ENCODE results near the gene CYP39A1. TPM values are rescaled to one million over a fixed set of nuclear protein-coding genes. Genes with fewer than 3 reads are reported as not detected.

CYP39A1 gene
- total RNA-seq, 1 experiment from 2014 or later: not detected

GRCh38 chr6:46655803-46656202, 3.2 kb upstream of the CYP39A1 start:
- intact Hi-C loops (cut with micrococcal nuclease; ENCODE audit: unreplicated experiment): no loop called here
- Histone ChIP-seq H3K4me1 (peaks cover 7% of the 10 kb centered on the region; the same call in 1 of the 2 replicates), H3K4me3 (ENCODE audit: low read depth, low read length) (no peak overlapping the region), H3K27me3 (replicated peaks; ENCODE audit: control insufficient read depth, insufficient read depth, low read length) (no peaks in the 10 kb centered on the region), H3K9me3 (no peaks in the 10 kb centered on the region), H3K36me3 (ENCODE audit: control insufficient read depth, insufficient read depth, low read length) (no peaks in the 10 kb centered on the region)
- Mint-ChIP-seq H3K9me3 (ENCODE audit: unreplicated experiment) (no peaks in the 10 kb centered on the region), H3K27me3 (ENCODE audit: insufficient read depth, unreplicated experiment) (peaks cover 20% of the 10 kb centered on the region), H3K4me1 (ENCODE audit: low read depth, unreplicated experiment) (peaks cover 5% of the 10 kb centered on the region), H3K27ac (ENCODE audit: unreplicated experiment) (no peak overlapping the region), H3K4me3 (ENCODE audit: unreplicated experiment) (no peak overlapping the region), H3K36me3 (ENCODE audit: insufficient read depth, unreplicated experiment) (no peaks in the 10 kb centered on the region)
- peak in 1 of 2 experiments; percentile 30 for DNase-seq
- BruUV-seq (replicated peaks): no TSS peak
- ChIA-PET CTCF (no interaction called here), POLR2A (no interaction called here)
- peak in 1 of 2 experiments; percentile 14 for TF ChIP-seq CTCF (IDR thresholded peaks at IDR 0.05; ENCODE audit: insufficient read depth in 1 of 2, low read depth in 1 of 2, low read length in 1 of 2, severe bottlenecking in 1 of 2, unreplicated experiment in 1 of 2)

GRCh38 chr6:46653439-46654195, 999 bp upstream of the CYP39A1 start:
- POLR2A ChIA-PET: no interaction called here
- H3K36me3 Mint-ChIP-seq (ENCODE audit: insufficient read depth, unreplicated experiment): no peaks in the 10 kb centered on the region
- CTCF ChIA-PET: no interaction called here
- no peaks in the 10 kb centered on the region for H3K27me3 ChIP-seq (replicated peaks; ENCODE audit: control insufficient read depth, insufficient read depth, low read length)
- H3K4me1 Mint-ChIP-seq (ENCODE audit: low read depth, unreplicated experiment): peaks cover 5% of the 10 kb centered on the region
- H3K27ac Mint-ChIP-seq (ENCODE audit: unreplicated experiment): no peak overlapping the region
- no peaks in the 10 kb centered on the region for H3K9me3 Mint-ChIP-seq (ENCODE audit: unreplicated experiment)
- TF ChIP-seq CTCF (IDR thresholded peaks at IDR 0.05; ENCODE audit: insufficient read depth in 1 of 2, low read depth in 1 of 2, low read length in 1 of 2, severe bottlenecking in 1 of 2, unreplicated experiment in 1 of 2): no peak
- no TSS peak for BruUV-seq (replicated peaks)
- peak overlapping the region; percentile 78 for H3K4me3 ChIP-seq (ENCODE audit: low read depth, low read length)
- H3K4me3 Mint-ChIP-seq (ENCODE audit: unreplicated experiment): peak overlapping the region; percentile 88
- H3K4me1 ChIP-seq: peaks cover 7% of the 10 kb centered on the region; the same call in 1 of the 2 replicates
- H3K9me3 ChIP-seq: no peaks in the 10 kb centered on the region
- no peaks in the 10 kb centered on the region for H3K36me3 ChIP-seq (ENCODE audit: control insufficient read depth, insufficient read depth, low read length)
- DNase-seq: no peak
- H3K27me3 Mint-ChIP-seq (ENCODE audit: insufficient read depth, unreplicated experiment): peaks cover 20% of the 10 kb centered on the region
- intact Hi-C loops (cut with micrococcal nuclease; ENCODE audit: unreplicated experiment): loop anchor here (5.0 kb wide), 1 partner anchor 129 kb away; no protein-coding TSS in a partner anchor

- Histone ChIP-seq H3K4me3 (ENCODE audit: low read depth, low read length) (peak overlapping the region; percentile 78), H3K27me3 (replicated peaks; ENCODE audit: control insufficient read depth, insufficient read depth, low read length) (no peaks in the 10 kb centered on the region), H3K4me1 (peaks cover 7% of the 10 kb centered on the region; the same call in 1 of the 2 replicates), H3K9me3 (no peaks in the 10 kb centered on the region), H3K36me3 (ENCODE audit: control insufficient read depth, insufficient read depth, low read length) (no peaks in the 10 kb centered on the region)
- Mint-ChIP-seq H3K4me3 (ENCODE audit: unreplicated experiment) (peak overlapping the region; percentile 88), H3K27me3 (ENCODE audit: insufficient read depth, unreplicated experiment) (peaks cover 17% of the 10 kb centered on the region), H3K27ac (ENCODE audit: unreplicated experiment) (peak overlapping the region; percentile 64), H3K4me1 (ENCODE audit: low read depth, unreplicated experiment) (peaks cover 5% of the 10 kb centered on the region), H3K9me3 (ENCODE audit: unreplicated experiment) (no peaks in the 10 kb centered on the region), H3K36me3 (ENCODE audit: insufficient read depth, unreplicated experiment) (no peaks in the 10 kb centered on the region)
- no peak for TF ChIP-seq CTCF (IDR thresholded peaks at IDR 0.05; ENCODE audit: insufficient read depth in 1 of 2, low read depth in 1 of 2, low read length in 1 of 2, severe bottlenecking in 1 of 2, unreplicated experiment in 1 of 2)
- DNase-seq: no peak
- CTCF ChIA-PET: no interaction called here
- POLR2A ChIA-PET: no interaction called here
- intact Hi-C loops (cut with micrococcal nuclease; ENCODE audit: unreplicated experiment): loop anchor here (5.0 kb wide), 1 partner anchor 130 kb away; no protein-coding TSS in a partner anchor
- no TSS peak for BruUV-seq (replicated peaks)
These were observed 401 bp downstream of the CYP39A1 start for GRCh38 chr6:46652232-46652602.
